ENCODE results near the gene MEGF11.

MEGF11 gene

DNA sequence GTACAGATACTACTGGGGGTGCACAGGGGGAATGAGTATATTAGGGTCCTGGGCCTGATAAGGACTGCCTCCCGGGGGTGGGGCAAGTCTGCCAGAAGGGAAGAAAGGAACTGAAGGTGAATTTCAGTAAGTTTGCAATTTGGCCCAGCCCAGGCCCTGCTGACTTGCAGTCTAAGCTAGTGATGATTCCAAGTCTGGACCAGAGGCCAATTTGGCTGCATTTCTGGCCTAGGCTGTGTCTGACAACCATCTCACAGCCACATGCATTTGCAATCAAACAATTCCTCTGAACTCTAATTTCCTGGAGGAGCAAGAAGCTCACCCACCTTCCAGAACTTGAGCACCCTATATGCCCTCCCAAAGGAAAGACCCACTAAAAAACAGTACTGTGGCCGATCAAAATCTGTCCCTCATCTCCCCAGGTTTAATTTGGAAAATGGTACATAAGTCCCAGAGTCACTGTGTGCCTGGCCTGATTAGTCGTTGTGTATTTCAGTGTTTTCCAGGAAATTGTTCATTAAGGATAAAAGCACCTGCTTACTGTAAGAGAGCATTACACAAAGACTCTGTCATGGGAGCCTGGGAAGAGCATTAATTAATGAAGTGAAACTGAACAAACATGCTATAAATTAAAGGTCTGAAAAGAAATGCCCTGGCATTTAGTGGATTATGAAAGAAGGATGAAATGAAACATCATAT lies 114.5 kb downstream of the MEGF11 start:
- DNase-seq = no peak

DNA sequence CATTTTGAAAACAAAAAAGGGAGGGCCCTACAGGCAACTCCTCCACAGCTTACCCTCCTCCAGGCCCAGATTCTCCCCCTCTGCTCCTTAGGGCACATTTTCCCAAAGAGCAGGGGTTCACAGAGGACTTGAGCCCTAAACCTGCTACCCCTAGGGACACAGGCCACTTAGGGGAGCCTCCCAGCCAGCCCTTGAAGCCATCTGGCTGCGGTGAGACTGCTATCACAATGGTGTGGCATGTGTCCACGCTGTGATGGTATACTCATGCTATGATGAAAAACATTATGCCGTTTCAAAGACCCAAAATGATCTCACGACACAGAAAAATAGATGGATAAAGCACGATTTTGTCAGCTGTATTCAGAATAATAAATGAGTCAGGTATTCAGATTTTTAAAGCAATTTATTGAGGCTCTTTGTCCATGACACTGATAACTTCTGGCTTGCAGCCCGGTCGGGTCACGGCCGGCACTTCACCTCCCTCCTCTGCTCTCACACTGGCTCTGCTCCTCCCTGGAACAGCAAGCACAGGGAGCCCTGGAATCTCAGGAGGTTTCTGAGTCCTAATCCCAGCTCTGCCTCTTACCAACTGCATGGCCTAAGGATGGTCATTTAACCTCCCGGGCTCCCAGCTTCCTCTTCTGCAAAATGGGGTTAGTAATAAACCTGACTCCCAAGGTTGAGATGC lies 115.3 kb downstream of the MEGF11 start:
- peak; percentile 59 to 73 for DNase-seq

DNA sequence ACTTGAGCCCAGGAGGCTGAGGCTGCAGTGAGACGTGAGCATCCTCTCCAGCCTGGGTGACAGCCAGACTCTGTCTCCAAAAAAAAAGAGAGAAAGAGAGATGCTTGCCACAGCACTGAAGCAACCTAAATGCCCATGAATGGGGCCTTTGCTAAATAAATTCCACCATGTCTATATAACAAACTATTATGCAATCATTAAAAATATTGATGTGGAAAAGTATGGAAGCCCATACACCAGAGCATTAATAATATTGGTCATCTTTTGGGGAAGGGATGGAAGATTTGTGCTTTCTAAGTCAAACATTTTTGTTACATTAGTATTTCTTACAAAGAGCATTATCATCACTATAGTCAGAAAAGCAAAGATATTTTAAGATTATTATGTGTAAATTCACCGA lies 116.6 kb downstream of the MEGF11 start:
- DNase-seq = no peak

DNA sequence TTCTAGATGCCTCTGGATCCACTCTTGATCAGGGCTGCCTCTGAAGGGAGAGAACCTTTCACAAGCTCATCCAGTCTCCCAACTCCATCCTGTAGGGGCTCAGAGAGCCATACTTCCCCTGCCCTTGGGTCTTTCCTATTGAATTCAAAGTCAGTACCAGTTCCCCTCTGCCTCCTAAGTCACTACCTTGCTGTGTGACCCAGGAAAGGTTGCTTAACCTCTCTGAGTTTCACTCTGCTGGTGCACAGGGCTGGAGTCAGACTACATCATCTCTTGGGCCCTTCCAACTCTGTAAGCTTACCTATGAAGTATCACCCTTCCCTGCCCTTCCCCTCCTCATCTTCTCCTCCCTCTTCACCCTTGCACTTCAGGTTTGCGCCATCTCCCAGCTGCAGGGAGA lies 117.9 kb downstream of the MEGF11 start:
- DNase-seq = no peak

DNA sequence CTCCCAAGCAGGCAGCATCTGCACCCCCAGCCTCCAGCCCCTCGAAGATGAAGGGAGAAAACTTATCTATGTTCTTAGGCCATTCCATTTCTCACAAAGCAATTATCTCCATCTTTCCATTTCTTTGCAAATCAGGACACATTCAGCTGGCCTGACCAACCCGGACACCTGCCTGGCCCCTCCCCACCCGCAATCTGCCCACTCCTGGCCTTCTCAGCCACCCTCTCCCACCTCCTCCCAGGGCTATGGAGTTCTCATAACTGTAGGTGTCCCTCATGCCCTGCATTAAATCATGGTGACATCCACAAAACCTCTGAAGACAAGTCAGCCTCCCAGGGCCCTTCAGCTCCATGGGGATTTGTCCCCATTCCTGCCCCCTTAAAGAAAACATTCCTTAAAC lies 119.3 kb downstream of the MEGF11 start:
- no peak for DNase-seq

DNA sequence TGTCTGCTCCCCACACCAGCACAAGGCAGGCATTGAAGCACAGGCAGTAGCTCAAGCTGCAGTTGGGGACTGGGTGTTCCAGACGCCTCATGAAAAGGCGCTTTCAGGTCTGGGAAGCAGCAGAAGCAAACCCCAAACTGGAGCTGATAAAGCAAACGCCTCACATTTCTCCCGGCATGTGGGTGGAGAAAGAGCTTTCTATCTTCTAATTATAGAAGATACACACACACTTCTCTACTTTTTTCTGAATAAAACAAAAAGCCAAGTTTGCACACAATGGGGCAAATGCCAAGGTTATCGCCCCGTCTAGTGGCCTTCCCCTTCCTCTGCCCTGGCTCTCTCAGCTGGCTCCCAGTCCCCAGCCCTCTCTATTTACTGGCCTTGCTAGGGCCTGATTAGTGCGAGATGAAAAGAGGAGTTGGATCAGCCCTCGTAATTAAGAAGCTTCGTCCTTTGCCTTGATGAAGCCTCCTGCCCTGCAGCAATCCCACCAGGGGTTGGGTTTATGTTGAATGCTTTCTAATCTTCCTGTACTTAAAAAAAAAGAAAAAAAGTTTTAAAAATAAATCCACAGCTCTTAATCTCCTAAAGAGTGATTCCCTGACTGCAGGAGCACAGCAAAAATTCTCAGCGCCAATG lies 120.2 kb downstream of the MEGF11 start:
- no peak for DNase-seq

DNA sequence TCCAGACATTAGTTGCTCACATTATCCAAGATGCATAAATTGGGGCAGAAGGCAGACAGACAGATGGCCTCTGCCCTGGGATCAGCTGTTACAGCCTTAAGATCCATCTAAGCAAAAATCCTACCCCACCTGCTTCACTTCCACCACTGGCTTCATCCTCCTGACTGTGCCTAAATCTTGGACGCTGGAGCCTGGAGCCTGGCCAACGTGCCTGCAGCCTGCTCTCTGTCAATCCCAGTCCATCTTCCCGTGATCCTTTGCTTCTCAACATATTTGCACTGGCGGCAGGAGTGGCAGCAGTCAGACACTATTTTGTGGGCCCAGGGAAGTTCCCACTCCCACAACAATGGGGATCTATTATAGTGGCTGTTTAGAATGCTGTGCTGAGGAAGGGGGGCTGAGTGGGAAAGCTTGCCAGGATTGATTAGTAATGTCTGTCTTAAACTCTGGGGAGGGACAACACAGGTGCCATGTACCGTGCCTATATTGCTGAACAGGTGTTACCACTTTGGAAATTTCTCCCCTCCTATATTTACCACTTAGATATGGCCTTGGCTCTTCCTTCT lies 121.2 kb downstream of the MEGF11 start:
- peak; percentile 96 to 97 for DNase-seq

DNA sequence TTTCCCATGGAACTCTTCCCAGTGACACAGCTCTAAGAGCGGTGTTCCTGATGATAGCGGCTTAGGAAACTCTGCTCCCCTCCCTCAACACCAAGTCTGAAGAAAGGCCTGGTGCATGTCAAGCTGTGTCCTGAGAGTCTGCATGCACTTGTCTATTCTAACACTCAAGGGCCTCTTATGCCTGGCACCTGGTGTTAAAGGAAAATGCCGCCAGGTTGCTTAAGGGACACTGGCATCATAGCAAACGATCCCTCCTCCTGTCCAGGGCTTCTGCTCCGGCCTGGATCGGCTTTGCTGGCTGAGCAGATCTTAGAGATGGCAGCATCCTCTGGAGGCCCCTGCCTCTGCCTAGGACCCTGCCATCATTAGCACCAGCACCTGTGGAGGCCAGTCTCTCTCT lies 121.7 kb downstream of the MEGF11 start:
- peak; percentile 90 to 91 for DNase-seq

DNA sequence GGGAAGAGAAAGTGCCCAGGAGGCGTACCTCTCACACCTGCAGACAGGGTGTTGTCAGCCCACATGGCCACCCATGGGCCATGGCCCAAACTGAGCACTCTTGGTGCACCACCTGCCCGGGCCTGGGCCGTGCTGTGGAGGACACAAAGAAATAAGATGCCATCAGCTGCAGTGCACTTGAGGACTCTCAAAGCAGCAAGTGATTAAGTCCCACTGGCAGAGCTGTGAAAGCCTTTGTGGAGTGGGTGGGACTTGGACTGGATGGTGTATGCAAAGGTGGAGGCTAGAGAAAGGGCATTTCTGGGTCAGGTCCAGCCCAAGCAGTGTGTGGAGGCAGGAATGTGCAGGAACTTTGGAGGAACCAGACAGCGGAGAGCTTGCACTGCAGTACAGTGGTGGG lies 122.3 kb downstream of the MEGF11 start:
- DNase-seq = peak; percentile 88 to 94

DNA sequence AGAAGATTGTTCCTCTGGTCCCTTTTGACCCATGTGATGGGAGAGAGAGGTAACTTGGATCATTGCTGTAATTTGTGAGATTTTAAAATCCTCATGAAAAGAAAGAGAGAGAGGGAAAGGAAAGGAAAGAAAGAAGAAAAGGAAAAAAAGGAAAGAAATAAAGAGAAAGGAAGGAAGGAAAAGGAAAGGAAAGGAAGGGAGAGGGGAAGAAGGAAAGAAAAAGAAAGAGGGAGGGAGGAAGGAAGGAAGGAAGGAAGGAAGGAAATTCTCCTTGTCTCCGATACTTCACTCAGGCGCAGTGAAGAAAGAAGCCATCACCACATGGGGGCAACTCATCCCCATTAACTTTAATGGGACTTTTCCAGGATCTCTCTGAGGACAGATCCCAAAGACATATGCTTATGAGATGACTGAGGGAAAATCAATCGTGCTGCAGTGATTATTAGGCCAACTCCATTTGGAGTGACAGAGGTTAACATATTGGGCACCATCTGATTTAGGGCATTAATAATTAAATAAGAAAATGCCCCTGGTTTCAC lies 123.0 kb downstream of the MEGF11 start:
- peak; percentile 58 to 68 for DNase-seq

DNA sequence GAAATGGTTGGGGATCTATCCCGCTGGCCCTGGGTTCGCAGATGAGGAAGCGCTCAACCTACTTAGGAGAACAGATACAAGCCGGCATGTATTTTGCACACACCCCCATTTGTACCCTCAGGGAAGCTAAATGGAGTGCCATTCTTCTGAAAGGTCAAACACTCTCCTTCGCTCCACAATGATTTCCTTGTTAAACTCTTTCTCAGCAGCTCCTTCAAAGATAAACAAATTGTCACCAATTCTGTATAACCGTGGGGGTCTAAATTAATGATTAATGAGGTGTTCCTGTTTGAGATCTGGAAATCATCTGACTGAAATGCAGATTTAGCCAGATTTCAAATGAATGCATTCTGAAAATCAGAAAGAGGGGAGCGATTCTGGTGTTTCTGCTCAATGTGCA lies 124.0 kb downstream of the MEGF11 start:
- DNase-seq = no peak

DNA sequence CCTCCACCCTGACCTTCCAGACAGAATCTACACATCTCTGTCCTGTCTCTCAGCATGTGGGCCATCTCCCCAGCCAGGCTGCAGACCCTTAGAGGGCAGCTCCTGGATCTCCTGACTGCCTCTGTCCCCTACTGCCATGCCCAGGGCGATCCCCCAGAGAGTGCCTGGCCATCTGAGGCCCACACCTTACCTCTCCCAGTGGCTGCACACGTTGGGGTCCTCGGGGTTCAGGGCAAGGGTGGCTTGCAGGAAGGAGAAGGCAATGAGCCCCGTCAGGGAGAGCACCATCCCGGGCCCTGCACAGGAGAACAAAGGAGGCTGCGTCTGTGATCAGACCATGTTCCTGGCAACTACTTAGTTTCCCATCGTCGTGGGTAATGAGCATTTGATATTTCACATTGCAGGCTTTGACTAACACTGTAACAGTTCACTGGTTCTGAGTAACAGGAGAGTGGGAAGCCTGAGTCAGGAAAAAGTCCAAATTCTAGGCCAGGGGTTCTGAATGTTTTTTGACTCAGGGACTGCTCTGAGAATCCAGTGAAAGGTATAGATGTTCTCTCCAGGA lies 125.4 kb downstream of the MEGF11 start:
- DNase-seq = no peak

DNA sequence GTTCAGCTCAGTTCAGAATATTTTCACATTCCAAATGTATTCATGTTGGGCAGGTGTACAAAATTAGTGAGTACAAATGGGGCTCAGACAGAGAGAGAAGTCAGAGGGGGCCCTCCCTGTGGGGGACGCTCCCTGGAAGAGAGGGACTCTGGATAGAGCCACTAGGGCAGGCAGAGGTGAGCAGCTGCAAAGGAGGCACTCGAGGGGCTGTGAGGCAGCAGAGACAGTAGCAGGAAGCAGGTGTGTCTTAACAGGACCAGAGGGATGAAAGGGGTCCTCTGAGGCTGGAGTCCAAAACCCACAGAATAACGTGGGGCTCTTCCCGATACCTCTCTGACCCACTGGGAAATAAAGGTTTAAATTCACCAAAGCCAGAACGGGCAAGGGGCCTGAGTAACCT lies 127.1 kb downstream of the MEGF11 start:
- DNase-seq = peak; percentile 45 to 74

DNA sequence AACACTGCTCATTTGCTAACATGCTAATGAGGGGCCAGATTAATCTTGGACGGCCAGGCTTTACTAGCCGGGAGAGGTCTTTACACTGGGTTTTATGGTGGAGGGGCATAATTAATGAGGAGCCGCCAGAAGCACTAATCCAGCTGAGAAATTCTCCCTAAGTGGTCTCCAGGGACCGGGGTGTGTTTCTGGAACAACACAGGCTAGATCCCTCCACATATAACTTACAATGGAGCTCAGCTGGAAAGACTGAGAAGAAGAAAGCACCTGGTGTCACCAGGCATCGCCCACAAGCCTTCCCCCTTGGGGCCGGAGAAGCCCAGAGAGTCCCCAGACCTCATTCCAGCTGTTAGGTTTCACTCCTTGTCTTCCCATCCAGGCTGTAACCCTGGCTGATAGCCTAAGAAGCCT lies 127.5 kb downstream of the MEGF11 start:
- peak; percentile 99 to 100 for DNase-seq

DNA sequence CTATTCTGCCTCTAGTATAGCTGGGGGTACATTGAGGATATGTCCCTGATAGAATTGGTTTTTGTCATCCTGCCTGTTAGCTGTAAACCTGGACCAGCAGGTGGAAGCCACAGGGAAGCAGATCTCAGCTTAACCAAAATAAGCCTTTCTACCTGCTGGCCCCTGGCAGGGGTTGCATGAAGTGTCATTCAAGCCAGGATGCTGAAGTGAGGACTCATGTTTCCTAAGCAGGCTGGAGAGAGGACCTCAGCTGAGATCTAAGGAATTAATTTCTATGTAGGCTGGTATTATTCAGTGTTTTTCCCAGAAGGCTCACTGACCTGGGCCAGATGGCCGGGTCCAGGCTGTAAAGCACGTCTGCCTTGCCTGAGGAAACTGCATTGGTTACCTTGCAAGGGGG lies 128.9 kb downstream of the MEGF11 start:
- peak; percentile 95 to 99 for DNase-seq

DNA sequence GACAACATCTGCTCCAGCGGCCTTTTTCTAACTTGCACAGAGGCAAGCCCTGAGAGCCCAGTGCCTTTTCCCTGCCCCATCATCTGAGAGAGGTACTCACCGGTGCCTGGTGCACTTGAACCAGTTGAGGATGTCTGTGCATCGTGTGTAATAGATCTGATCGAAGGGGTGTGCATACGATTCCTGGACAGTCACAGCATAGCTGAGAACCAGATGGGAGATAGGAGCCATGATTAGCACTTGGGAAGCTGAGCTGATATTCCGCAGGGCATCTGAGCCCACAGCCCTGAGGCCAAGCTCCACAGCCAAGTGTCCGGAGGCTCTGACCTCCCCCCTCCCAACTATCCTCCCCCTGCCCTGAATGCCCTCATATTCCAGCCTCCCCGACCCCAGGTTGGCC lies 129.8 kb downstream of the MEGF11 start:
- peak; percentile 41 to 63 for DNase-seq

DNA sequence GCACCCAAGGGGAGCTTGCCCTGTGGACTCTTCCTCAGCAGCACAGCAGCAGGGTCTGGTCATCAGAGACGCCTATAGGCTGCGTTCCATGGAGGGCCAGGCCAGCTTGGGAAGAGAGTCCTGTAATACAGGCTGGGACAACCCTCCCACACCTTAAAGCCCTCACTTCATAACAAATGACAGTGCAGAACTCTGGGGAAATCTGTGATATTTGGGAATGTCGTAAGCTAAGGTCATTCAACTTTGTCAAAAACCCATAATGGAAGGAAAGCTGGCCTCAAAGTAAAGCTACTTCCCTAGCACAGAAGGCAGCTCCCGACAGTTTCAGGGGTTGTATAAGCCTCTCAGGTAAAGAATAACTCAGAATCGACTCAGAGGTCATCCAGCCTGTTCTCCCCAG lies 133.1 kb downstream of the MEGF11 start:
- no peak for DNase-seq

DNA sequence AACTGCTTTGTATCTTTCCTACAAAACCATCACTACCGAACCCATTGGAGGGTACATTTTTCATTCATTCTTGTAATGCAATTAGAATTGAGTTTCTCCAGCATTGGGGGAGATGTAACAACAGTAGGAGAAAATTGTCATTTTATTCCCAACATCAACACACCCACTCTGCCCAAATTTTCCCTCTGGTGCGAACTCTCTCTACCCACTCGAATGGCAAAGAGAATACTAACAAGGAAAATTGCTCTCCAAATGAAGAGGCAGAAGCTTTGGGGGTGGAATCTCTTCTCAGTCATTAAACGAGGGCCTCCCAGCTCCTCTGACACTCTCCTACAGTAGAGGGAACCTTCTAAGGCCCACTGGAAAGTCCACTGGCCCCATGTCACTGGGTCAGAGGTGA lies 135.7 kb downstream of the MEGF11 start:
- DNase-seq = no peak

DNA sequence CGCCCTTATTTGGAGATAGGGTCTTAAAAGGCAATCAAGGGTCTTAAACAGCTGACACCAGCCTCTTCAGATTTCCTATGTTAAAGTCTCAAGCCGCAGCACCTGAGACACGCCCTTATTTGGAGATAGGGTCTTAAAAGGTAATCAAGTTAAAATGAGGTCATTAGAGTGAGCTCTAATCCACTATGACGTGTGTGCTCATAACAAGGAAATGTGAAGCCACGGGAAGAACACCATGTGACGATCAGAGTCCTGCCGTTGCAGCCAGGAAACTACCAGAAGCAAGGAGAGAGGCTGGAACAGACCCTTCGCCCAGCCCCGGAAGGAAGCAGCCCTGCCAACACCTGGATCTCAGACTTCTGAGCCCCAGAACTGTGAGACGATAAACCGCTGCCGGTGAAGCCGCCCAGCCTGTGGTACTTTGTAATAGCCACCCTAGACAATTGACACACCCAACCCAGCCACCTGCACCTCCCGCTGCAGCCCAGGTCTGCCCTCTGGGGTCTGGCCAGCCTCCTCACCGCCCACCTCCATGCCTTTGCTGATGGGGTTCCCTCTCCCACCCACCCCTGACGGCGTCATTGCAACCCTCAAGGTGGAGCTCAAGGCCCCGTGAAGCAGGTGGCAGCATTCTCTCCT lies 137.9 kb downstream of the MEGF11 start:
- peak in 1 of 2 experiments; percentile 38 for DNase-seq

DNA sequence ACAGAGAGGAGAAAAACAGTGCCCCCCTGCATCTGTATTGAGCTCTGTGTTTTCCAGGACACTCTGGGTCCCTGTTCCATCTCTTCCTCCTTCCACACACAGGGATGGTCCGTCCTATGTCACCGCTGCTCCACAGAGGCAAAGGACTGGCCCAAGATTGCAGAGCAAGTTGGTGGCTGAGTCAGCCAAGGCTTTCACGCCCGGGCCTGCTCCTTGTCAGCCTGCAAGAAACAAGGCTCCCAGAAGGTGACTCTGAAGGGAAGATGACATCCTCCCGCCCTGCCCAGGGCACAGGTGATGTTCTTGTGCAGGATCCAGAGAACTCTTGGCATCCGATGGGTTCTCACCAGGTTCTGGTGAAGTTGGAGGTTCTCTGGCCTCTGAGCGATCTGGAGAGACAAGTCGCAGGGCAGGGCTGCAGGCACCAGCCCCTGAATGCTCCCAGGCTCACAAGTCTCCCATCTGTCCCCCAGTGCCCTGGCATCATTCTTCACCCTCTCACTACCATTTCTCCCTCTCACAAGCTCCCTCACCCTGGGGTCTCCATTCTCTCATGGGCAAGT lies 138.6 kb downstream of the MEGF11 start:
- DNase-seq = no peak

DNA sequence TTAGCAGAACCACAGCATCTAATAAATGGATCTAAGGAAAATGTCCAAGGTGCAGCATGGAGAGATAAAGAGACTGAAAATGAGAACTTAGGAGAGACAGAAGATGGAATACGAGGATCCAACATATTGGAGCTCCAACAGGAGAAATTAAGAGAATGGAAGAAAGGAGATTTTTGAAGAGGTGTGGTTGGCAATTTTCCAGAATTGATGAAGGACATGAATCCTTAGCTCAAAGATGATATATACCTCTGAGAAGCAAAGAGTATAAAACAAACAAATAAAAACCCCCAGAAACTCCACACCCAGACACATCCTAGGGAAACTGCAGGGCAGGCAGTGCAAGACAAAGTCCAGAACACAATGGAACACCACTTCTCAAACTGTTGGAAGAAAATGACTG lies 141.2 kb downstream of the MEGF11 start:
- no peak for DNase-seq

DNA sequence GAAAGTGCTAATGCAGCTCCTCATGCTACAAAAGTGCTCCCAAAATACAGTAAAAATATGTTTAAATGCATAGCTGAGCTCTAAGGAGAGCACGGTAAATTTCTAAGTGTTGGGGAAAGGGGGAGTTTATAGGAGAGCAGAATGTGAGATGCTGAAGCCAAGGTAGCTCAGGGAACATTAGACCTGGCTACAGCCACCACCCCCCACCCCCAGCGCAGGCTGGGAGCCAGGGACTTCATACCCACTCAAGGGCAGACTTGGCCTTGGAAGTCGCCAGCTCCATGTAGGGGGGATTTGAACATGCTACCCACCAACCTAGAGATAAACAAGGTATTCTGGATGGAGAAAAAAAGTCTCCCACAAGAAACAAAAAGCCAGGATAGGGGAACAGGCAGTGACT lies 142.2 kb downstream of the MEGF11 start:
- no peak for DNase-seq

All from NCI-H524 (cell line).